C1 segment of cervical spinal cord (tissue), 14 donors: ENCODE results near the gene KAZN.

Experiments
- DNase-seq, 14 donors: peaks; one replicate each; lab custom pipeline; 2025; lab: John Stamatoyannopoulos, UW

KAZN gene

GRCh38 chr1:14707531-14708445 is 109.3 kb downstream of the KAZN start:
- no peak for DNase-seq

- DNase-seq: no peak
These were observed 111.8 kb downstream of the KAZN start for GRCh38 chr1:14710331-14710730.

GRCh38 chr1:14712136-14712535 is 113.7 kb downstream of the KAZN start:
- DNase-seq: peak in 1 of 14 donors; percentile 93

GRCh38 chr1:14713077-14713476 is 114.6 kb downstream of the KAZN start:
- peak in 1 of 14 donors; percentile 21 for DNase-seq

- DNase-seq: peak in 1 of 14 donors; percentile 48
These were observed 116.8 kb downstream of the KAZN start for GRCh38 chr1:14715266-14715665.

GRCh38 chr1:14715802-14716201 is 117.3 kb downstream of the KAZN start:
- DNase-seq: no peak

- peak in 1 of 14 donors; percentile 48 for DNase-seq
These were observed 118.0 kb downstream of the KAZN start for GRCh38 chr1:14716474-14716873.

- peak in 1 of 14 donors; percentile 83 for DNase-seq
These were observed 120.0 kb downstream of the KAZN start for GRCh38 chr1:14718476-14718875.

GRCh38 chr1:14723401-14723800 is 124.9 kb downstream of the KAZN start:
- DNase-seq: peak in 1 of 14 donors; percentile 75

GRCh38 chr1:14724246-14724645 is 125.8 kb downstream of the KAZN start:
- DNase-seq: no peak

- DNase-seq: no peak
These were observed 126.2 kb downstream of the KAZN start for GRCh38 chr1:14724678-14725077.

- DNase-seq: no peak
These were observed 126.8 kb downstream of the KAZN start for GRCh38 chr1:14725238-14725637.

- DNase-seq: no peak
These were observed 127.2 kb downstream of the KAZN start for GRCh38 chr1:14725695-14726094.

GRCh38 chr1:14726606-14727005 is 128.1 kb downstream of the KAZN start:
- no peak for DNase-seq

GRCh38 chr1:14728516-14728915 is 130.0 kb downstream of the KAZN start:
- no peak for DNase-seq

GRCh38 chr1:14732728-14733047 is 134.2 kb downstream of the KAZN start:
- no peak for DNase-seq

- no peak for DNase-seq
These were observed 134.7 kb downstream of the KAZN start for GRCh38 chr1:14733048-14733778.

- DNase-seq: no peak
These were observed 135.3 kb downstream of the KAZN start for GRCh38 chr1:14733779-14734140.

GRCh38 chr1:14735841-14736240 is 137.4 kb downstream of the KAZN start:
- DNase-seq: no peak

- DNase-seq: no peak
These were observed 139.1 kb downstream of the KAZN start for GRCh38 chr1:14737561-14738094.

- no peak for DNase-seq
These were observed 139.8 kb downstream of the KAZN start for GRCh38 chr1:14738235-14738634.

GRCh38 chr1:14738647-14739046 is 140.2 kb downstream of the KAZN start:
- no peak for DNase-seq
